Spleen (tissue), 7 donors: Measurements from ENCODE around the gene FAM185A.
"Not testable (repeated sequence)": the region's sequence is repeated elsewhere in the genome, so short reads cannot be mapped to it uniquely, and the experiment has no call there.

Experiments
- CTCF ChIP-seq, 11 experiments: fragments of 200-600 bp in 7 of 11; fragments of 450-650 bp in 4 of 11; sonication (generic) in 4 of 11; IDR thresholded peaks in 8 of 11; conservative IDR thresholded peaks in 3 of 11; 1 replicate in 7 of 11; 2 replicates in 4 of 11; pipeline versions ENCODE4 v1.4.0 to v1.8.0; 2016 to 2021; ENCODE audit warnings: antibody characterized with exemption in 11 of 11, inconsistent platforms in 4 of 11, mild to moderate bottlenecking in 1 of 11
- POLR2A ChIP-seq, 3 donors: fragments of 450-650 bp; IDR thresholded peaks; one replicate each; pipeline ENCODE4 v1.5.1; 2017; ENCODE audit warnings: antibody characterized with exemption in 3 of 3, mild to moderate bottlenecking in 1 of 3
- donor health status: DM: no; HTN: no; CAD: no; lungs with moderate emphysema.
- donor health status: DM: no; HTN: no; CAD: no.
- donor health status: DM: no; HTN: no; CAD: no.

GRCh38 chr7:102715718-102716117 lies 33.1 kb upstream of the FAM185A start:
- not testable (repeated sequence) for TF ChIP-seq CTCF (IDR thresholded peaks at IDR 0.05 in 8 of 11, conservative IDR thresholded peaks at IDR 0.05 in 3 of 11); POLR2A (IDR thresholded peaks at IDR 0.05)
